HT-29 (cell line): ENCODE measurements around the gene CHAMP1. TPM values are rescaled to one million over a fixed set of nuclear protein-coding genes. Genes with fewer than 3 reads are reported as not detected.
"Not testable (repeated sequence)": the region's sequence is repeated elsewhere in the genome, so short reads cannot be mapped to it uniquely, and the experiment has no call there.

Experiments used
- DNase-seq: peaks from one replicate; pipeline ENCODE4 v3.0.0-alpha.2; 2015; ENCODE audit warnings: low spot score
- total RNA-seq: library from RNA; depleted of rRNA; stranded (reverse); fragments of >200 nt; shearing (Covaris generic); gene quantifications from 2 replicates; pipeline ENCODE4 v1.2.3, GENCODE V29; 2014

The CHAMP1 gene
- total RNA-seq, 1 experiment from 2014 or later, result 16.1 TPM

- no peak for DNase-seq
These were observed 14.5 kb upstream of the CHAMP1 start for GRCh38 chr13:114299604-114300305.

DNA sequence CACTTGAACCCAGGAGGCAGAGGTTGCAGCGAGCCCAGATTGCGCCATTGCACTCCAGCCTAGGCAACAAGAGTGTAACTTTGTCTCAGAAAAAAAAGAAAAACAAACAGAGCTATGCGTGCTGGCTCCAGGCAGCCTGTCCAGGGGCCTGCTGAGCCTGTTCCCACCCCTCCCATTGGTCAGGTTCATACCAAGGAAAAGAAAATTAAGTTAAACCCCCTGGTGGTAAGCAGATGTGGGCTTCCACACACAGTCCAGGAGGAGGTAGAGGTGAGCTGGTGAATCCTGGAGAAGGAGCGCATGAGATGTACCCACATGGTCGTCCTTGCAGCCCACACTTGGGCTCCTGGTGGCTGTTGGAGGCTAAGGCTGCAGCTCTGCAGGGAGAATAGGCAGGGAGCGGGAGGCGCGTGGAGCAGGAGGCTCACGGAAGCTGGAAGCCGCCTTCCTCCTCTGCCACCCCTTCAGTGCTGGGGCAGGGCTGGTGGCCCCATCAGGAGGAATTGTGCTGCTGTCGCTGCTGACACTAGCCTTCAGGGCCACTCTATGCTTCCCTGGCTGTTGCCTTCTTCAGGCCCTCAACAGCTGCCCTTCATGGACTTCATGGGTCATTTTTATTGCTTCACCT, 10.5 kb upstream of the CHAMP1 start:
- DNase-seq, result no peak

GRCh38 chr13:114304346-114305034, 9.8 kb upstream of the CHAMP1 start:
- DNase-seq, result no peak

- DNase-seq, result no peak
These were observed 5.2 kb upstream of the CHAMP1 start for GRCh38 chr13:114309086-114309485.

DNA sequence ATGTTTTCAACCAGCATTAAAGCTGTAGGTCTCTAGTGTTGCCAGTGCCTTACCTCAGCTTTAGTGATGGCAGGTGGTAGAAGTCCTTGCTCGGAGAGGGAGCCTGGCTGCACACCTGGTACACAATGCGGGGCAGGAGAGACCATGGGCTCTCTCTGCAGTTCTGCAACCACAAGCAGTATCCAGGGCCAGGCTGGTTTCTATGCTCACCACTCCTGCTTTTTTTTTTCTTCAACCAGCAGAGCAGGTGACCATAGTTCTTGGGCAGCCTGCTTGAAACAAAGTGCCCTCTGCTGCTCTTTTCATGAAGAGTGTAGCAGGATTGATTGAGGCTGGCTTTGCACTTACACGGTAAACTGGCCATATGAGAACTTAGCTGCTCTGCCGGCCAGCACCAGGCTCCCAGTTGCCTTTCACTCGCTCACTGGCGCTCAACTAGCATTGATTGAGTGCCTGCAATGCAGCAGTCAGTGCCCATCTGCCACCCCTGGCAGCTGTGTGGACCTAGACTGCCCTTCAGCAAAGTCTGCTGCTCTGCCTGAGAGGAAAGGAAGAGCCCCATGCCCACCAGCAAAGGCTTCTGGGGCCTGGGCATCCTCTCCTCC, 4.4 kb upstream of the CHAMP1 start:
- DNase-seq, result no peak

GRCh38 chr13:114310956-114311355, 3.3 kb upstream of the CHAMP1 start:
- DNase-seq, result no peak

DNA sequence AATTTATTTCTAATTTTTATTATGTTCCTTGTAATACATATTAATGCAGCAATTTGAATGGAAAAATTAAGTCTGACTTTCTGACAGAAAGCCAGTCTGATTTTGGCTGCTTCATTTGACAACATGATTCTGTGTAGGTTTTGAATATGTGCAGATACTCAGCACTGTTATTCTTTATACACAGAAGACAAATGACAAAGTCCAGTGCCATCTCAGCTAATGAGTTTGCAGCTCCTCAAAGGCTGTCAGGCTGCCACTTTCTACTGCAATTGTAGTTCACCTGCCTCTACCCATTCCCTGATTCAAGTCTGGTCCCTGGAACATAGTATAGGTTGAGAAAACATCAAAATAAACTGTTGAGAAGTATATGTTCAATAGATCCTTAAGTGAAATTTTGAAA, 2.9 kb upstream of the CHAMP1 start:
- no peak for DNase-seq

GRCh38 chr13:114311908-114312307, 2.4 kb upstream of the CHAMP1 start:
- no peak for DNase-seq

- DNase-seq, result peak; percentile 7
These were observed 1.0 kb upstream of the CHAMP1 start for GRCh38 chr13:114313061-114313860.

- DNase-seq, result peak; percentile 16
These were observed 927 bp downstream of the CHAMP1 start for GRCh38 chr13:114315074-114315785.

GRCh38 chr13:114318624-114319023, 4.3 kb downstream of the CHAMP1 start:
- no peak for DNase-seq

DNA sequence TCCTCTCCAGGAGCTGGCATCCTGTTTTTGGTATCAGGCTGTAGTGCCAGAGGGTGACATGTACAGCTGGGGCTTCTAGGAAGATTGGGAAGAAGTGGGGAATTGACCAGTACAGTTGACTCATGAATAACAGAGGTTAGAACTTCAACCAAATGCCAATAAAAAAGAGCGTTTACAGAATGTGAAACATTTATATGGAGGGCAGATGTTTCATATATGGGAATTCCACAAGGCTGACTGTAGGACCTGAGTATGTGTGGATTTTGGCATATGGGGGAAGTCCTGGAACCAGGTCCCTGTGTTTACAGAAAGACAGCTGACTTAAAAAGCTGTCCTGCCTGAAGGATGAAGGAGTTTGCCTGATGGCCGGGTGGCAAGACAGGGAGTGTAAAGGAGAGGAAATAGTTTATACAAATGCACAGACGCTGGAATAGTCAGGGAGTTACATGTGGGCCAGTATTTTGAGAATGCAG, 5.2 kb downstream of the CHAMP1 start:
- DNase-seq, result no peak

- DNase-seq, result no peak
These were observed 5.8 kb downstream of the CHAMP1 start for GRCh38 chr13:114320065-114320464.

GRCh38 chr13:114321256-114321655, 7.0 kb downstream of the CHAMP1 start:
- DNase-seq, result no peak

- no peak for DNase-seq
These were observed 9.0 kb downstream of the CHAMP1 start for GRCh38 chr13:114323349-114323748.

- DNase-seq, result no peak
These were observed 10.0 kb downstream of the CHAMP1 start for GRCh38 chr13:114324334-114324733.

- DNase-seq, result no peak
These were observed 11.4 kb downstream of the CHAMP1 start for GRCh38 chr13:114325729-114326128.

DNA sequence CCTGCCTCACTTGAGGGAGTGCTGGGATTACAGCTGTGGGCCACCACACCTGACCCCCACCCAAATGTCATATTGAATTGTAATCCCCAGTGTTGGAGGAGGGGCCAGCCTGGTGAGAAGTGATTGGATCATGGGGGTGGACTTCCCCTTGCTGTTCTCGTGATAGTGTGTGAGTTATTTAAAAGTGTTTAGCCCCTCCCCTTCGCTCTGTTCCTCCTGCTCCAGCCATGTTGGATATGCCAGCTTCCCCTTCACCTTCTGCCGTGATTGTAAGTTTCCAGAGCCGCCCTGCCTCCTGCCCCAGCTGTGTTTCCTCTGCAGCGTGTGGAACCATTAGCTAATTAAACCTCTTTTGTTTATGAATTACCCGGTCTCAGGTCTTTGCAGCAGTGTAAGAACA, 13.7 kb downstream of the CHAMP1 start:
- DNase-seq, result no peak

DNA sequence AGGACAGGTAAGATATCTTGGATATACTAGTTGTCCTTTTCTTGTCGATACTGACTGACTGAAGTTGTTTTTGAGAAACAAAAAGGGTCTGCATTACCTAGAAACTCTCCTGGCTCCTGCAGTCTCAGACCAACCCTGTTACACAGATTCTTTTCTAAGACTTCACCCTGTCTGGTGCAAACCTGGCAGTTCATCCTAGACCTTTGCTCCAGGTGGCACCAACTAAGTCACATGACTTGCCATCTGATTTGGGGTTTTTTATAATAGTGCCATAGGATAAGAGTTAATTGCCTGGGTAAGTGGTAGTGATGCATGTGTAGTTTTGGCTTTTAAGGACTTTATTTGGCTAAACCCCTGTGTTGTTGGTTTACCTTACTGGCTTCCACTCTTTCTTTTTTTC, 14.3 kb downstream of the CHAMP1 start:
- no peak for DNase-seq

DNA sequence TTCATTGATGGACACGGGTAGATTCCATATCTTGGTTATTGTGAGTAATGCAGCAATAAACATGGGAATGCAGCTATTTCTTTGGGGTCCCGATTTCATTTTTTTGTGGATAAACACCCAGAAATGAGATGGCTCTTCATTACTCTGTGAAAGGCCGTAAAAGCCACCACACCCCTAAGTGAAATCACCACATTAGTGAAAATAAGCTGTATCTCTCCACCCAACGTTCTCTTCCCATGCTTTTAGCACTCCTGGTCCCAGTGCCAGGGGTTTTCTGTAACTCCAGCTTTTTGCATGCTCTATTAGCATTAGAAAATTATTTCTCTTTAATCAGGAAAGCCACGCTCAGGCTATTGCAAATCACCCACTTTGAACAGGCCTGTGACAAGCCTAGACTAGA, 15.8 kb downstream of the CHAMP1 start:
- DNase-seq, result no peak

GRCh38 chr13:114333881-114334280, 19.6 kb downstream of the CHAMP1 start:
- DNase-seq, result not testable (repeated sequence)
